Measurements from ENCODE around the gene ZNF142.
A peak's percentile ranks its signal among the peaks of the same experiment; 100 is the strongest.
"Not testable (repeated sequence)": the region's sequence is repeated elsewhere in the genome, so short reads cannot be mapped to it uniquely, and the experiment has no call there.

Gene ZNF142

DNA sequence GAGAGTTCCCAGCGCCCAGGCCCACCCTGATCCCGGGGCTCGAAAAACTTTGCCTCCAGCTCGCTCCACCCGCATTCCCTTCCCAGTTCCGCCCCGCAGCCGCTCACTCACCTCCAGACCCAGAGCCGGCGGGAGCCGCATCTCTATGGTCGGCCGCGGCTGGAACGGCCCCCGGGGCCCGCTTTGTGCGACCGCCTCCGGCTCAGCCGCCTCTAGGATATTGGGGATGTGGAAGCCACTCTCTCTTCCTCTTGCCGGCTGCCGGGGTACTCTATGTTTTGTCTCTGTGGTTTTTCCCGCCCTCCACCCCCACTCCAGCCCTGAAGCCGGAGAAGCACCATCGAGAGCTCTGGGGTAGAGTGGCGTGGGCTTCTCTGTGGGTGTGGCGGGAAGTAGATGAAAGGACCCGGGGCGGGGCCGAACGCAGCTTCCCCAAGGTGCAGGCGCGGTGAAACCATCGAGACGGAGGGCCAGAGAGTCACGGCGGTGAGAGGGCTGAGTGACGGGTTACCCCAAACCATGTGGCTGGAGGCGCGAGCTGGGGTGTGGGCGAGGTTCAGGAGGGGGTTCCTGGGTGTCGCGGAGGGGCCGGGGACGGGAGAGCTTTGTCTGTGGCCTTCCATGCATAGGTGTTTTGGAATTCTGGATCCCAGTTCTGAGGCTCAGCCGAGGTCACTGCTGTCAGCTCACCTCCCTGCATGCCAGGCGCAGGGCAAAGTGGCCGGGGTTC, at the start of gene ZNF142, which contains the start of gene BCS1L:
Gene ZNF142, minus strand, starts transcription at position 366 of the 730 bp plus-strand sequence. CDS start 3,194 bp downstream, outside the sequence.
Gene BCS1L, plus strand, starts transcription at position 426 of the 730 bp plus-strand sequence. CDS start 1,305 bp downstream, outside the sequence.
- DNase-seq (ENCODE audit: low read depth in 2 of 2) = peak; percentile 92 to 96

GRCh38 chr2:218708086-218708485, 48.7 kb upstream of the ZNF142 start:
- DNase-seq (ENCODE audit: low read depth in 2 of 2) = no peak

GRCh38 chr2:218703341-218703740, 43.9 kb upstream of the ZNF142 start:
- DNase-seq (ENCODE audit: low read depth in 2 of 2) = no peak

DNA sequence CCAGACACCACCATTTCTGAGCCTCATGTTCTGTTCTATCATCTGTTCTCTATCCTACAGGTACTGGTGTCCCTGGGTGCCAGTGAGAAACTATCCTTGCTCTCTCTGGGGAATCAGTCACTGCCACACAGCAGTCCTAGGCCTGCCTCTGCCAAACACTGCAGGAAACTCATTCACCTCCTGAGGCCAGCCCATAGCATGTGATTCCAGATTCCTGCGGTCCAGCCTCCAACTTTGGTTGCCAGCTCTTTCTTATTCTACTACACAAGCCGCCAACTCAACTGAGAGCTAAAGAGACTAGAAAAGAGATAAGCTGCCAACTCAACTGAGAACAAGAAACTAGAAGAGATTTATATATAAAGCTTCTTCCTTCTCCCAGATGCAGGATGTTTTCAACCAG, 42.4 kb upstream of the ZNF142 start:
- no peak for DNase-seq (ENCODE audit: low read depth in 2 of 2)

DNA sequence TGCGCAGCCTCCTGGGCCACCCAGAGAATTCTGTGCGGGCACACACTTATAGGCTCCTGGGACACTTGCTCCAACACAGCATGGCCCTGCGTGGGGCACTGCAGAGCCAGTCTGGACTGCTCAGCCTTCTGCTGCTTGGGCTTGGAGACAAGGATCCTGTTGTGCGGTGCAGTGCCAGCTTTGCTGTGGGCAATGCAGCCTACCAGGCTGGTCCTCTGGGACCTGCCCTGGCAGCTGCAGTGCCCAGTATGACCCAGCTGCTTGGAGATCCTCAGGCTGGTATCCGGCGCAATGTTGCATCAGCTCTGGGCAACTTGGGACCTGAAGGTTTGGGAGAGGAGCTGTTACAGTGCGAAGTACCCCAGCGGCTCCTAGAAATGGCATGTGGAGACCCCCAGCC, 39.5 kb upstream of the ZNF142 start:
- DNase-seq (ENCODE audit: low read depth in 2 of 2) = no peak

GRCh38 chr2:218694405-218695145, 35.2 kb upstream of the ZNF142 start:
- no peak for DNase-seq (ENCODE audit: low read depth in 2 of 2)

- no peak for DNase-seq (ENCODE audit: low read depth in 2 of 2)
Observed at GRCh38 chr2:218691234-218691633, 31.8 kb upstream of the ZNF142 start.

- not testable (repeated sequence) for DNase-seq (ENCODE audit: low read depth in 2 of 2)
Observed at GRCh38 chr2:218687400-218688060, 28.1 kb upstream of the ZNF142 start.

DNA sequence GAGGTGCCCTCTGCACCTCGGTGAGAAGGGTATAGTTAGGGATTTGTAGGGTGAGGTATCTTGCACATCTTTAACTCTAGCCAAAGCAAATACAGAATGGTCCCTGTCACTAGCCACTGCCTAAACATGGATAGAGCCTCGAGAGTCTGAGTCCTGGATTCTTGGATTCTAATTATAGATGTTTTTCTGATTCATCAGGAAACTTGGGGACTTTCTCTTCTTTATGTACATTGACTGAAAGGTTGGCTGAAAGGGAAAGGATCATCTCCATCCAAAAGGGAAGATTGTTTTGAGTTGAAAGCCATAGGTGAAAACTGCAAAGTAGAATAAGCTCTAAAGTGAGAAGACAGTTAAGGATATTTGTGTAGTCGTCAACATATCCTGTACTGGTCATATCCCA, 20.6 kb upstream of the ZNF142 start:
- DNase-seq (ENCODE audit: low read depth in 2 of 2) = no peak

DNA sequence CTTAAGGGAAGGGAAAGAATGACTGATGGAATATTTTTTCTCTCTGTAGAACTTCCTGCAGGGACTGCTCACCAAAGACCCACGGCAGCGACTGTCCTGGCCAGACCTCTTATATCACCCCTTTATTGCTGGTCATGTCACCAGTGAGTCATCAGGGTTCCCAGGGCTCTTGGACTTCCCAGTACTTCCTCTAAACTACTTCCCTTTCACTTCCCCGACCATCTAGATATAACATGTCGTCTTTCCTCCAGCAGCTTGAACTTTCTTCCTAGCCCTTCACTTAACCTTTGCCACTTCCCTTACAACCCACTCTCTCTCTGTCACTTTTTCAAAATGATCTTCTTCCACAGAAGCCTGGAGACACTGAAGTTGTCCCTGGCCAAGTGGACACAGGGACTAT, 19.7 kb upstream of the ZNF142 start:
- no peak for DNase-seq (ENCODE audit: low read depth in 2 of 2)

- DNase-seq (ENCODE audit: low read depth in 2 of 2) = peak; percentile 72 to 77
Observed at GRCh38 chr2:218671654-218672566, 12.5 kb upstream of the ZNF142 start, which contains the start of the genes RNF25 and STK36. Gene RNF25 (minus strand): TSS chr2:218672002. CDS start chr2:218671970, 32 bp downstream. Gene STK36 (plus strand): TSS chr2:218672086. CDS start chr2:218672830, 744 bp downstream.

- no peak for DNase-seq (ENCODE audit: low read depth in 2 of 2)
Observed at GRCh38 chr2:218671097-218671653, 11.8 kb upstream of the ZNF142 start.

- no peak for DNase-seq (ENCODE audit: low read depth in 2 of 2)
Observed at GRCh38 chr2:218664653-218665052, 5.2 kb upstream of the ZNF142 start.

DNA sequence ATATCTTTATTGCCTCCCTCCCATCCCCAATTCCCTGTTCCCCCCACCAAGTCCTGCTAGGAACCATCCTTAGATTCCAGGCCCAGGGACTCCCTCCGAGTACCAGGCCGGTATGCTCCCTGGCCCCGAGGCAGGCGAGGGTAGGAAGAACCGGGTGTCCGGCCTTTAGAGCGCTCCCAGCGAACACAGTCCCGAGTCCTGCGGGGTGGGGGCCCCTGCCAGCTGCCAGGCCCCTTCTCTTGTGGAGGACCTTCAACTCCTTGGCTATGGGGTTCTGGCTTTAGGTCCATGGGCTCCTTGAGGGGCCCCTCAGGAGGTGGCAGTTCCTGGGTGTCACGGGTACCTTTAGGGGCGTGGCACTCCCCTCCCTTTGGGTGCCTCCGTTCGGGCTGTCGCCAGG, 4.5 kb upstream of the ZNF142 start:
- no peak for DNase-seq (ENCODE audit: low read depth in 2 of 2)

GRCh38 chr2:218662827-218663226, 3.4 kb upstream of the ZNF142 start:
- no peak for DNase-seq (ENCODE audit: low read depth in 2 of 2)

DNA sequence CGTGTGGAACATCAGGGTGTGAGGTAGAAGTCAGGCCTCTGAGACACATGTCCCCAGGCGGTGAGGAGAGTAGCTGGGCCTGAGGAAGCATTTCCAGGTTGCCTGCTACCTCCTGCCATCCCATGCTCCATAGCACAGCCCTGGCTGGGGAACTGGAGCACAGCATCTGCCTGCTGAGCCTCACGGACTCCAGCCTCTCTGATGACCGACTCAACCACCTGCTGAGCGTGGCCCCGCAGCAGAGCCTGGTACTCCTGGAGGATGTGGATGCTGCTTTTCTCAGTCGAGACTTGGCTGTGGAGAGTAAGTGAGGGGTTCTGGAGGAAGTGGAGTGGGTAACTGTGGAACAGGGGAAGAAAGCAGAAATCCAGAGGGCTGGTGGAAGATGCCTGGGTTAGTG, 3.0 kb upstream of the ZNF142 start:
- no peak for DNase-seq (ENCODE audit: low read depth in 2 of 2)

DNA sequence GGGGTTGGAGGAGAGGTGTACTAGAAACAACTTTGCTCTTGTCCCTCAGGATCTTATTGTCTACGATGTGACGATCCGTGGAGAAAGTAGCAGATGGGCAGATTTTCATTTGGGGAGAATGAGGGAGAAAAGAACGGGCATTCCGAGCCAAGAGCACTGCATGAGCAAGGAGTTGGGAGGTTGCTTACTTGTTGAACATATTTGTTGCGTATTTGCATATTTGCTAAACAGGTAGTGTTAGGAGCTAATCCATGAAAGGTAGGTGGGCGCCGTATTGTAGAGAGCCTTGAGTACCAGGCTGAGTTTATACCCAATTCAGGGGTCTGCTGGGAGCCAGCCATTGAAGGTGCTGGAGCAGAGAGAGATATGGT, 550 bp upstream of the ZNF142 start:
- no peak for DNase-seq (ENCODE audit: low read depth in 2 of 2)

DNA sequence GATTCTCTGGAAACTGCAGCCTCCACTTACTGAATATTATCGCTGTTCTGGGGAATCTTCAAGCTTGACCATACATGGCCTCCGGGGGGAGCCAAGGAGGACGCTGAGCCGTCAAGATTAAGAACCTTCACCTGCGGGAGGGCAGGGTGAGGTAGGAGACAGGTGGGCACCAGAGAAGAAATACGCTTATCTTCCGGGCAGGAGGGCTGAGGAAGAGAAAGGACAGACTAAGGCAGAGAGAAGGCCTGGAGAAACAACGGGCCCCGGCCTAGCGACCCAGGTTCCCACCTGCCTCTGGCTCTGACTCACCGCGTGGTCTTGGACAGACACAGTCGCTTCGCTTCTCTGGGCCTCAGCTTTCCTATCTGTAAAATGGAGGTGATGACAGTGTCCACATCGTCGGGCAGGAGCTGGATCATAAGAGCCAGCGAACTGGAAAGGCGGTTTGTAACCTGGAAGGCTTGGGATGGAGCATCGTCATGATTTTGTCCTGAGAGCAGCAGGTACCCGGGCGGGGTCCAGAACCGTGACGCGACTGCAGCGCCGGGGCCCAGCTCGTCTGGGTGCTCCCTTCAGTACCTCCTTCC, 659 bp downstream of the ZNF142 start:
- peak; percentile 19 to 38 for DNase-seq (ENCODE audit: low read depth in 2 of 2)

DNA sequence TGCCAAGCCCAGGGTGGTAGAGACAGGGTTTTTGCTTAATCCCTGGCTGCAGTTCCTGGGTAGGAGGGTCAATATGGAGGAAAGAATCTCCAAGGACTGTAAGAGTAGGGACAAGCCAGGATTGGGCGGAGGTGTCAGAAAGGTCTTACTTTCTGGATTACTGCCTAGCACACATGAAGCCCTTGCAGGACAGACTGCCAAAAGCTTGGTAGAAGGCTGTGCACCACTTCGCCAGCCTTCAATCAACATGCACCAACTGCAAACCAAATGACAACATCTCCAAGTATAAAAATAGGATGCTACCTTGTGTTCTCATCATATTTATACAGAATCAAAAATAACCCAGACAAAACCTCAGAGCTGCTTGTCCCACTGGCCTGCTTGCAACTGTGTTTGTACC, 3.7 kb downstream of the ZNF142 start:
- DNase-seq (ENCODE audit: low read depth in 2 of 2) = no peak

DNA sequence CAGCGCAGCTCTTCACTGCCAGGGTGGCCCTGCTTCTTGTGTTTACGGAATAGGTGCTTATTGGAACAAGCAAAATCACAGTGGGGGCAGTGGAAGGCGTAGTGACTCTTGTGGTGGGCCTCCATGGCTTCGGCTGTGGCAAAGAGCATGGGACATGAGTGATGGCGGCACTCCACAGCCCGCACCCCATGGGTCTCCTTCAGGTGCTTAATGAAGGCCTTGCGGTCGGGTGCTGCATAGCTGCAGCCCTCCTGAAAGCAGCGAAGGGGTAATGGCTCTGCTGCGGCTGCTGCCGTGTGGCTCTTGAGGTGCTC, 10.7 kb downstream of the ZNF142 start:
- no peak for DNase-seq (ENCODE audit: low read depth in 2 of 2)

All from stimulated activated CD4-positive, alpha-beta T cell treated with anti-CD3 and anti-CD28 coated beads, Interleukin-12 subunit alpha, Interleukin-12 subunit beta, amount 100 ng/mL, for 24 hours (primary cell).